H9 (cell line): ENCODE measurements around the gene TMEM147. TPM values are rescaled to one million over a fixed set of nuclear protein-coding genes. Genes with fewer than 3 reads are reported as not detected.
A peak's percentile ranks its signal among the peaks of the same experiment; 100 is the strongest.

Experiments used
- DNase-seq: peaks from one replicate; pipeline ENCODE4 v3.0.0-alpha.2; 2017
- H2AFZ ChIP-seq: one replicate; pipeline ENCODE4 v1.6.1; 2013; ENCODE audit warnings: mild to moderate bottlenecking, low read length, control low read depth, moderate library complexity
- H2AK5ac ChIP-seq: 2 replicates; pipeline ENCODE4 v1.6.1; 2013; ENCODE audit warnings: low read length, control low read depth, mixed read lengths; ENCODE audit not compliant: insufficient read length
- H2BK120ac ChIP-seq: one replicate; pipeline ENCODE4 v1.6.1; 2013; ENCODE audit warnings: low read depth, mild to moderate bottlenecking, low read length, control low read depth, inconsistent platforms; ENCODE audit not compliant: poor library complexity, severe bottlenecking
- H2BK12ac ChIP-seq: 2 replicates; pipeline ENCODE4 v1.6.1; 2013; ENCODE audit warnings: low read length, control low read depth, mixed read lengths, low read depth; ENCODE audit not compliant: insufficient read length
- H2BK15ac ChIP-seq: 2 replicates; pipeline ENCODE4 v1.6.1; 2013; ENCODE audit warnings: low read depth, low read length, control low read depth
- H2BK20ac ChIP-seq: one replicate; pipeline ENCODE4 v1.6.1; 2013; ENCODE audit warnings: low read depth, mild to moderate bottlenecking, low read length, control low read depth, inconsistent platforms; ENCODE audit not compliant: poor library complexity, severe bottlenecking
- H2BK5ac ChIP-seq: 2 replicates; pipeline ENCODE4 v1.6.1; 2013; ENCODE audit warnings: low read length, control low read depth, mixed read lengths; ENCODE audit not compliant: insufficient read length
- H3K14ac ChIP-seq: 2 replicates; pipeline ENCODE4 v1.6.1; 2013; ENCODE audit warnings: low read length, control low read depth; ENCODE audit not compliant: insufficient read depth
- H3K18ac ChIP-seq: 2 replicates; pipeline ENCODE4 v1.6.1; 2013; ENCODE audit warnings: low read depth, mild to moderate bottlenecking, mixed read lengths, low read length, control low read depth; ENCODE audit not compliant: insufficient read length
- H3K23ac ChIP-seq: 2 replicates; pipeline ENCODE4 v1.6.1; 2013; ENCODE audit warnings: low read length, control low read depth, mixed read lengths, low read depth; ENCODE audit not compliant: insufficient read length
- H3K23me2 ChIP-seq: 2 replicates; pipeline ENCODE4 v1.6.1; 2013; ENCODE audit warnings: low read depth, mild to moderate bottlenecking, mixed read lengths, low read length, control low read depth; ENCODE audit not compliant: insufficient read length, poor library complexity, severe bottlenecking
- H3K27ac ChIP-seq: 2 replicates; pipeline ENCODE4 v1.5.1; 2013; ENCODE audit warnings: low read length, control low read depth, mixed read lengths, low read depth; ENCODE audit not compliant: insufficient read length
- H3K27me3 ChIP-seq: 2 replicates; pipeline ENCODE4 v1.6.1; 2013; ENCODE audit warnings: low read length, control low read depth, inconsistent platforms; ENCODE audit not compliant: insufficient read depth
- H3K4ac ChIP-seq: 2 replicates; pipeline ENCODE4 v1.6.1; 2013; ENCODE audit warnings: low read depth, mild to moderate bottlenecking, control low read depth, inconsistent platforms, low read length, moderate library complexity
- H3K4me1 ChIP-seq: 2 replicates; pipeline ENCODE4 v1.6.1; 2013; ENCODE audit warnings: low read length, control low read depth, inconsistent platforms; ENCODE audit not compliant: insufficient read depth
- H3K4me2 ChIP-seq: 2 replicates; pipeline ENCODE4 v1.6.1; 2013; ENCODE audit warnings: low read length, control low read depth, mixed read lengths; ENCODE audit not compliant: insufficient read length, insufficient read depth
- H3K56ac ChIP-seq: 2 replicates; pipeline ENCODE4 v1.6.1; 2013; ENCODE audit warnings: low read depth, mild to moderate bottlenecking, mixed read lengths, low read length, control low read depth; ENCODE audit not compliant: insufficient read length
- H3K79me1 ChIP-seq: 2 replicates; pipeline ENCODE4 v1.6.1; 2013; ENCODE audit warnings: low read depth, mild to moderate bottlenecking, moderate library complexity, low read length, control low read depth, inconsistent platforms; ENCODE audit not compliant: insufficient read depth, poor library complexity, severe bottlenecking
- H3K79me2 ChIP-seq: 2 replicates; pipeline ENCODE4 v1.6.1; 2013; ENCODE audit warnings: low read length, control low read depth, inconsistent platforms; ENCODE audit not compliant: insufficient read depth
- H3K9ac ChIP-seq: 2 replicates; pipeline ENCODE4 v1.6.1; 2013; ENCODE audit warnings: low read length, control low read depth, mixed read lengths; ENCODE audit not compliant: insufficient read length; ENCODE audit errors: extremely low read depth
- H3K9me3 ChIP-seq: one replicate; pipeline ENCODE4 v1.6.1; 2013; ENCODE audit warnings: low read depth, low read length, inconsistent platforms; ENCODE audit not compliant: control insufficient read depth
- H3T11ph ChIP-seq: one replicate; pipeline ENCODE4 v1.6.1; 2013; ENCODE audit warnings: mild to moderate bottlenecking, low read length, control low read depth, inconsistent platforms
- H4K20me1 ChIP-seq: one replicate; pipeline ENCODE4 v1.6.1; 2013; ENCODE audit not compliant: control insufficient read depth, insufficient read length, insufficient read depth
- H4K5ac ChIP-seq: 2 replicates; pipeline ENCODE4 v1.6.1; 2013; ENCODE audit warnings: low read depth, mild to moderate bottlenecking, mixed read lengths, low read length, control low read depth; ENCODE audit not compliant: insufficient read length
- H4K8ac ChIP-seq: replicated peaks from 2 replicates; pipeline ENCODE4 v1.6.1; 2013; ENCODE audit warnings: low read length, control low read depth, mixed read lengths, low read depth; ENCODE audit not compliant: insufficient read length
- H4K91ac ChIP-seq: 2 replicates; pipeline ENCODE4 v1.6.1; 2013; ENCODE audit warnings: low read depth, mild to moderate bottlenecking, moderate library complexity, mixed read lengths, low read length, control low read depth; ENCODE audit not compliant: insufficient read length
- H3K27ac Mint-ChIP-seq, 3 experiments: 2 replicates in 2 of 3; 3 replicates in 1 of 3; pipeline ENCODE4 v1.8.0; 2020 to 2021; ENCODE audit warnings: mixed read lengths in 3 of 3, mild to moderate bottlenecking in 1 of 3, moderate library complexity in 1 of 3
- H3K27me3 Mint-ChIP-seq: 2 replicates; pipeline ENCODE4 v1.8.0; 2021; ENCODE audit warnings: low read depth, mild to moderate bottlenecking, moderate library complexity, mixed read lengths
- H3K36me3 Mint-ChIP-seq, 3 experiments: 2 replicates in 2 of 3; 3 replicates in 1 of 3; pipeline ENCODE4 v1.8.0; 2020 to 2021; ENCODE audit warnings: low read depth in 3 of 3, mixed read lengths in 3 of 3; ENCODE audit not compliant: insufficient read depth in 1 of 3
- H3K4me1 Mint-ChIP-seq, 2 experiments: 2 replicates each; pipeline ENCODE4 v1.8.0; 2020; ENCODE audit warnings: mixed read lengths in 2 of 2
- H3K4me3 Mint-ChIP-seq, 2 experiments: 2 replicates in 1 of 2; 3 replicates in 1 of 2; pipeline ENCODE4 v1.8.0; 2020 to 2021; ENCODE audit warnings: mild to moderate bottlenecking in 2 of 2, mixed read lengths in 2 of 2, moderate library complexity in 1 of 2
- H3K9me3 Mint-ChIP-seq, 2 experiments: 2 replicates in 1 of 2; 3 replicates in 1 of 2; pipeline ENCODE4 v1.8.0; 2020; ENCODE audit warnings: mild to moderate bottlenecking in 2 of 2, mixed read lengths in 2 of 2, moderate library complexity in 1 of 2
- CTCF ChIP-seq: fragments of 200-600 bp; sonication (generic); conservative IDR thresholded peaks from 3 replicates; pipeline ENCODE4 v1.8.0; 2021; ENCODE audit warnings: antibody characterized with exemption, mild to moderate bottlenecking
- WGBS: extraction: QIAGEN DNeasy Blood & Tissue Kit; methylation state at CpG from one replicate; pipeline ENCODE4 v1.1.7; 2013; ENCODE audit warnings: missing lambda C conversion rate, low lambda C conversion rate, mixed read lengths; ENCODE audit not compliant: insufficient read length; ENCODE audit errors: extremely low coverage; 5-methylcytosine and 5-hydroxymethylcytosine counted together
- total RNA-seq: library from RNA; stranded (reverse); gene quantifications from 2 replicates; pipeline ENCODE4 v1.2.1, GENCODE V29; 2021

TMEM147 gene
- total RNA-seq, 1 experiment from 2014 or later = 125 TPM

- peaks cover 3% of the 10 kb centered on the region; the same call in 1 of the 2 replicates for H3K27me3 ChIP-seq
- no peak overlapping the region for H4K8ac ChIP-seq
- peaks cover 7% of the 10 kb centered on the region for H3K23me2 ChIP-seq
- no peak overlapping the region for H4K91ac ChIP-seq
- H3K18ac ChIP-seq = no peak overlapping the region
- no peak overlapping the region for H3K23ac ChIP-seq
- no peak overlapping the region for H3K14ac ChIP-seq
- H3T11ph ChIP-seq = no peak overlapping the region
- H2BK15ac ChIP-seq = no peak overlapping the region
- H2BK12ac ChIP-seq = no peak overlapping the region
- H3K9me3 ChIP-seq = no peaks in the 10 kb centered on the region
- no peak overlapping the region for H2AK5ac ChIP-seq
- no peak overlapping the region for H2BK120ac ChIP-seq
- no peak overlapping the region for H3K56ac ChIP-seq
- H3K4me1 ChIP-seq = no peaks in the 10 kb centered on the region
- H3K4ac ChIP-seq = no peak overlapping the region
- H3K79me2 ChIP-seq = no peaks in the 10 kb centered on the region; the same call in 1 of the 2 replicates
- DNase-seq = no peak
- H3K9ac ChIP-seq = no peak overlapping the region
- no peak for TF ChIP-seq CTCF
- no peaks in the 10 kb centered on the region for H3K79me1 ChIP-seq
- H3K27me3 Mint-ChIP-seq = peaks cover 76% of the 10 kb centered on the region
- H4K5ac ChIP-seq = no peak overlapping the region
- H3K27ac ChIP-seq = no peak overlapping the region
- peaks cover 9 to 17% of the 10 kb centered on the region in 2 experiments for H3K4me1 Mint-ChIP-seq
- H3K27ac Mint-ChIP-seq = no peak overlapping the region
- no peaks in the 10 kb centered on the region; a peak in 1 of 7 replicates for H3K36me3 Mint-ChIP-seq
- no peak overlapping the region for H2BK20ac ChIP-seq
- peak overlapping the region; percentile 85 to 90 for H3K4me3 Mint-ChIP-seq
- no peaks in the 10 kb centered on the region for H4K20me1 ChIP-seq
- no CpG with 5 or more reads among the region's 53 CpGs for WGBS
- H3K9me3 Mint-ChIP-seq = peaks cover 0 to 2% of the 10 kb centered on the region in 2 experiments; a peak in 1 of 5 replicates
- H2AFZ ChIP-seq = no peak overlapping the region
- H3K4me2 ChIP-seq = peak overlapping the region; percentile 83
- H2BK5ac ChIP-seq = no peak overlapping the region
These were observed 13.2 kb downstream of the TMEM147 start for GRCh38 chr19:35558400-35559280.
